Keratinocyte (primary cell): Measurements from ENCODE around the gene MGMT. TPM values are rescaled to one million over a fixed set of nuclear protein-coding genes. Genes with fewer than 3 reads are reported as not detected.

Experiments used
- DNase-seq: peaks from one replicate; pipeline ENCODE4 v3.0.0-alpha.2; 2011; ENCODE audit warnings: low read depth, missing footprints, low spot score
- FAIRE-seq: peaks from 2 replicates; lab custom pipeline; 2011; peaks lifted over from hg19 to GRCh38; lab: Jason Lieb, UNC
- H2AFZ ChIP-seq: 2 replicates; pipeline ENCODE4 v1.6.0; 2012; ENCODE audit warnings: low read length, control low read depth, inconsistent platforms; ENCODE audit not compliant: control insufficient read depth
- H3K27ac ChIP-seq: 2 replicates; pipeline ENCODE4 v1.5.1; 2011; ENCODE audit warnings: low read length; ENCODE audit not compliant: control insufficient read depth, insufficient read depth
- H3K27me3 ChIP-seq: 3 replicates; pipeline ENCODE4 v1.6.0; 2011; ENCODE audit warnings: low read length; ENCODE audit not compliant: control insufficient read depth, insufficient read depth; ENCODE audit errors: extremely low read depth
- H3K36me3 ChIP-seq, 2 experiments: 2 replicates in 1 of 2; 3 replicates in 1 of 2; pipeline ENCODE4 v1.5.1; 2011; ENCODE audit warnings: low read length in 2 of 2, mild to moderate bottlenecking in 1 of 2; ENCODE audit not compliant: control insufficient read depth in 2 of 2, insufficient read depth in 2 of 2; ENCODE audit errors: extremely low read depth in 1 of 2
- H3K4me1 ChIP-seq: 3 replicates; pipeline ENCODE4 v1.5.1; 2011; ENCODE audit warnings: low read length; ENCODE audit not compliant: control insufficient read depth, insufficient read depth; ENCODE audit errors: extremely low read depth
- H3K4me2 ChIP-seq: 3 replicates; pipeline ENCODE4 v1.6.0; 2011; ENCODE audit warnings: low read depth, low read length; ENCODE audit not compliant: control insufficient read depth, insufficient read depth; ENCODE audit errors: extremely low read depth
- H3K4me3 ChIP-seq, 3 experiments: fragments of 200-600 bp in 1 of 3; sonication (generic) in 1 of 3; 2 replicates in 2 of 3; 3 replicates in 1 of 3; pipeline ENCODE4 v1.5.1; 2011 to 2016; ENCODE audit warnings: low read length in 3 of 3, mild to moderate bottlenecking in 3 of 3, control low read depth in 2 of 3, inconsistent platforms in 1 of 3, low read depth in 1 of 3, mixed read lengths in 1 of 3, mixed run types in 1 of 3, moderate library complexity in 1 of 3; ENCODE audit not compliant: control insufficient read depth in 2 of 3, insufficient read depth in 2 of 3; ENCODE audit errors: extremely low read depth in 1 of 3
- H3K79me2 ChIP-seq: 2 replicates; pipeline ENCODE4 v1.6.0; 2012; ENCODE audit warnings: low read length; ENCODE audit not compliant: control insufficient read depth, insufficient read depth
- H3K9ac ChIP-seq: 3 replicates; pipeline ENCODE4 v1.6.0; 2011; ENCODE audit warnings: low read length; ENCODE audit not compliant: control insufficient read depth, insufficient read depth; ENCODE audit errors: extremely low read depth
- H3K9me1 ChIP-seq: 3 replicates; pipeline ENCODE4 v1.6.0; 2011; ENCODE audit warnings: low read length; ENCODE audit not compliant: control insufficient read depth, insufficient read depth; ENCODE audit errors: extremely low read depth
- H3K9me3 ChIP-seq: 2 replicates; pipeline ENCODE4 v1.5.1; 2012; ENCODE audit warnings: low read depth, low read length; ENCODE audit not compliant: control insufficient read depth
- H4K20me1 ChIP-seq: 3 replicates; pipeline ENCODE4 v1.6.0; 2011; ENCODE audit warnings: low read length; ENCODE audit not compliant: control insufficient read depth, insufficient read depth; ENCODE audit errors: extremely low read depth
- CTCF ChIP-seq, 3 experiments: IDR thresholded peaks in 1 of 3; conservative IDR thresholded peaks in 1 of 3; optimal IDR thresholded peaks in 1 of 3; 2 replicates in 2 of 3; 3 replicates in 1 of 3; pipeline versions ENCODE3 to v1.5.1; 2011; ENCODE audit warnings: low read length in 3 of 3, mild to moderate bottlenecking in 3 of 3, moderate library complexity in 2 of 3, control low read depth in 1 of 3, inconsistent platforms in 1 of 3; ENCODE audit not compliant: insufficient read depth in 2 of 3; ENCODE audit errors: extremely low read depth in 1 of 3
- EZH2 ChIP-seq: IDR thresholded peaks from one replicate; pipeline ENCODE4 v1.6.1; 2012; ENCODE audit warnings: inconsistent platforms, mild to moderate bottlenecking, low read length, moderate library complexity
- dilution Hi-C: fragments of 300-500 bp; cut with MboI; formaldehyde crosslinking; loops from one replicate; pipeline ENCODE4 v1.7.0; 2020; ENCODE audit warnings: low sequenced_read_pairs; ENCODE audit not compliant: extremely low pct_ligation_motif_present
- polyA plus RNA-seq, 5 experiments: library from polyadenylated mRNA; depleted of rRNA in 3 of 5; stranded (reverse) in 3 of 5; stranded (forward) in 1 of 5; unstranded in 1 of 5; fragments of >200 nt; gene quantifications; 1 replicate in 1 of 5; 2 replicates in 3 of 5; 3 replicates in 1 of 5; pipeline versions ENCODE4 v1.2.1 to v1.2.3, GENCODE V29; 2011 to 2012; ENCODE audit warnings: missing spikeins in 2 of 5, low read depth in 1 of 5, low replicate concordance in 1 of 5

The MGMT gene
- polyA plus RNA-seq, 1 donor (not counting 4 experiments of a cell fraction or from before 2014, with no cell fraction given): 15.2 TPM

- Histone ChIP-seq H3K4me1 (no peaks in the 10 kb centered on the region), H3K4me3 (no peak overlapping the region), H3K4me2 (no peak overlapping the region), H3K27ac (no peak overlapping the region), H2AFZ (no peak overlapping the region), H3K9ac (no peak overlapping the region), H3K36me3 (no peaks in the 10 kb centered on the region), H4K20me1 (no peaks in the 10 kb centered on the region), H3K79me2 (no peaks in the 10 kb centered on the region), H3K27me3 (no peaks in the 10 kb centered on the region), H3K9me1 (no peaks in the 10 kb centered on the region), H3K9me3 (peaks cover 10% of the 10 kb centered on the region)
- no peak for TF ChIP-seq CTCF (optimal IDR thresholded peaks at IDR 0.05 in 1 of 3, IDR thresholded peaks at IDR 0.05 in 1 of 3, conservative IDR thresholded peaks at IDR 0.05 in 1 of 3; ENCODE audit: extremely low read depth in 1 of 3, insufficient read depth in 2 of 3, low read length in 3 of 3)
- TF ChIP-seq EZH2: no peak
- dilution Hi-C loops: no loop called here
- DNase-seq (no peak), FAIRE-seq (no peak)
These were observed 329.8 kb downstream of the MGMT start for GRCh38 chr10:129796710-129797420.

DNA sequence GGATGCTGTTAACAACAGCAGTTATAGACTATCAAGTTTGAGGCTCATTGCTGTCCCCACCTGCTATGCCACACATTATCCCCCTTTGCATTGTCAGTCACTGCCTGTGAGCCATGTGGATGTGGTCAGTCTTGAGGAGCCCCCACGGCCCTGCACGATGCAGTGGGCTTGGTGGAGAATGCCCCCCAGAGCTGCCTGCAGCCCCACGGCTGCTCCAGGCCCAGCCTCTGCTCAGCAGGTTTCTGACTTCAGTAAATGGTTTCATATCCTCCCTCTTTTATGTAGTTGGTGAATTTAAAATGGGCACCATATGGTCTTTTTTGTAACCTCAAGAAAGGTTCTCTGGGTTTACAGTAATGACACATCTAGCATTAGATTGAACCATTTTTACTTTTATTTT lies 332.9 kb downstream of the MGMT start:
- no peak overlapping the region for H2AFZ ChIP-seq
- no peaks in the 10 kb centered on the region for H3K36me3 ChIP-seq
- TF ChIP-seq CTCF (optimal IDR thresholded peaks at IDR 0.05 in 1 of 3, IDR thresholded peaks at IDR 0.05 in 1 of 3, conservative IDR thresholded peaks at IDR 0.05 in 1 of 3; ENCODE audit: extremely low read depth in 1 of 3, insufficient read depth in 2 of 3, low read length in 3 of 3): no peak
- no peak for TF ChIP-seq EZH2
- no peak overlapping the region for H3K27ac ChIP-seq
- DNase-seq: no peak
- peaks cover 2% of the 10 kb centered on the region for H3K9me3 ChIP-seq
- no peaks in the 10 kb centered on the region for H4K20me1 ChIP-seq
- no peaks in the 10 kb centered on the region for H3K4me1 ChIP-seq
- no peak overlapping the region for H3K9ac ChIP-seq
- H3K4me2 ChIP-seq: no peak overlapping the region
- no peaks in the 10 kb centered on the region for H3K79me2 ChIP-seq
- H3K9me1 ChIP-seq: no peaks in the 10 kb centered on the region
- no peak overlapping the region for H3K4me3 ChIP-seq
- dilution Hi-C loops: no loop called here
- no peaks in the 10 kb centered on the region for H3K27me3 ChIP-seq
- no peak for FAIRE-seq
